Ramos (cell line): ENCODE results near the gene UBE3A.
"Not testable (repeated sequence)": the region's sequence is repeated elsewhere in the genome, so short reads cannot be mapped to it uniquely, and the experiment has no call there.

Experiments used
- in situ Hi-C: fragments of 300-500 bp; cut with MboI; formaldehyde crosslinking; loops from one replicate; pipeline ENCODE4 v1.14.3; 2022; ENCODE audit warnings: low sequenced_read_pairs; ENCODE audit not compliant: unreplicated experiment

Gene UBE3A

GRCh38 chr15:25438601-25439368 is at the start of gene UBE3A:
Gene UBE3A (minus strand): TSS chr15:25439024. CDS start chr15:25409107, 29,917 bp downstream.
- in situ Hi-C loops = loop anchor here (25.0 kb wide), 1 partner anchor 451 kb away; no protein-coding TSS in a partner anchor

GRCh38 chr15:25487226-25487884 is 48.5 kb upstream of the UBE3A start:
- in situ Hi-C loops = no loop called here

GRCh38 chr15:25486051-25486450 is 47.2 kb upstream of the UBE3A start:
- in situ Hi-C loops = no loop called here

GRCh38 chr15:25481208-25481859 is 42.5 kb upstream of the UBE3A start:
- in situ Hi-C loops = no loop called here

- in situ Hi-C loops = no loop called here
Measured at GRCh38 chr15:25478313-25478712, 39.5 kb upstream of the UBE3A start.

GRCh38 chr15:25477816-25478215 is 39.0 kb upstream of the UBE3A start:
- in situ Hi-C loops = no loop called here

GRCh38 chr15:25474251-25474650 is 35.4 kb upstream of the UBE3A start:
- in situ Hi-C loops = no loop called here

GRCh38 chr15:25470230-25470629 is 31.4 kb upstream of the UBE3A start:
- in situ Hi-C loops = no loop called here

- in situ Hi-C loops = no loop called here
Measured at GRCh38 chr15:25469377-25469776, 30.6 kb upstream of the UBE3A start.

- in situ Hi-C loops = no loop called here
Measured at GRCh38 chr15:25468611-25469010, 29.8 kb upstream of the UBE3A start.

- in situ Hi-C loops = no loop called here
Measured at GRCh38 chr15:25465835-25466234, 27.0 kb upstream of the UBE3A start.

- in situ Hi-C loops = no loop called here
Measured at GRCh38 chr15:25464784-25465183, 26.0 kb upstream of the UBE3A start.

- in situ Hi-C loops = no loop called here
Measured at GRCh38 chr15:25464383-25464782, 25.6 kb upstream of the UBE3A start.

GRCh38 chr15:25456196-25456595 is 17.4 kb upstream of the UBE3A start:
- in situ Hi-C loops = no loop called here

- in situ Hi-C loops = no loop called here
Measured at GRCh38 chr15:25455226-25455625, 16.4 kb upstream of the UBE3A start.

- in situ Hi-C loops = no loop called here
Measured at GRCh38 chr15:25454771-25455170, 15.9 kb upstream of the UBE3A start.

GRCh38 chr15:25453246-25453645 is 14.4 kb upstream of the UBE3A start:
- in situ Hi-C loops = not testable (repeated sequence)

GRCh38 chr15:25451501-25451900 is 12.7 kb upstream of the UBE3A start:
- in situ Hi-C loops = no loop called here

- in situ Hi-C loops = no loop called here
Measured at GRCh38 chr15:25450163-25450562, 11.3 kb upstream of the UBE3A start.

- in situ Hi-C loops = loop anchor here (25.0 kb wide), 1 partner anchor 459 kb away; no protein-coding TSS in a partner anchor
Measured at GRCh38 chr15:25446076-25446475, 7.3 kb upstream of the UBE3A start.

GRCh38 chr15:25445412-25445811 is 6.6 kb upstream of the UBE3A start:
- in situ Hi-C loops = loop anchor here (25.0 kb wide), 1 partner anchor 458 kb away; no protein-coding TSS in a partner anchor
